ENCODE data around the gene EXOC3L4. TPM values are rescaled to one million over a fixed set of nuclear protein-coding genes. Genes with fewer than 3 reads are reported as not detected.
"Not testable (repeated sequence)": the region's sequence is repeated elsewhere in the genome, so short reads cannot be mapped to it uniquely, and the experiment has no call there.

EXOC3L4 gene
- total and polyA plus RNA-seq, 2 donors (not counting 3 experiments of a cell fraction or from before 2014, with no cell fraction given), result not detected

DNA sequence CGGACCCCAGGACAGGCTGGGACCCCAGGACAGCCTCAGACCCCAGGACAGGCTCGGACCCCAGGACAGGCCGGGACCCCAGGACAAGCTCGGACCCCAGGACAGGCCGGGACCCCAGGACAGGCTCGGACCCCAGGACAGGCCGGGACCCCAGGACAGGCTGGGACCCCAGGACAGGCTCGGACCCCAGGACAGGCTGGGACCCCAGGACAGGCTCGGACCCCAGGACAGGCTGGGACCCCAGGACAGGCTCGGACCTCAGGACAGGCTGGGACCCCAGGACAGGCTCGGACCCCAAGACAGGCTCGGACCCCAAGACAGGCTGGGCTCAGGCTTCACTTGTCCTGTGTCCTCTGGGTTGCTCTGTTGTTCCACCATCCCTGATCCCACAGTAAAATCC, 60.9 kb downstream of the EXOC3L4 start:
- dilution Hi-C loops (cut with MboI; ENCODE audit: extremely low pct_ligation_motif_present, low sequenced_read_pairs); H3K4me2 ChIP-seq (ENCODE audit: insufficient read depth, low read length); POLR2A ChIA-PET; H3K4me1 ChIP-seq (ENCODE audit: control insufficient read depth, extremely low read depth, insufficient read depth, low read length); H3K9ac ChIP-seq (replicated peaks; ENCODE audit: extremely low read depth, insufficient read depth, low read length); DNase-seq (ENCODE audit: low read depth, low spot score); intact Hi-C loops (cut with micrococcal nuclease); H3K9me1 ChIP-seq (replicated peaks; ENCODE audit: control insufficient read depth, extremely low read depth, insufficient read depth, low read length); FAIRE-seq; H3K79me2 ChIP-seq (ENCODE audit: control insufficient read depth, insufficient read depth, low read length); CTCF ChIA-PET; H4K20me1 ChIP-seq (replicated peaks; ENCODE audit: control insufficient read depth, extremely low read depth, insufficient read depth, low read length); H3K36me3 ChIP-seq (ENCODE audit: control insufficient read depth in 2 of 2, extremely low read depth in 1 of 2, insufficient read depth in 2 of 2, low read length in 2 of 2); H2AFZ ChIP-seq (ENCODE audit: low read depth, low read length); BruUV-seq (replicated peaks); H3K4me3 ChIP-seq (replicated peaks in 1 of 3; ENCODE audit: insufficient read depth in 1 of 3, low read depth in 1 of 3, low read length in 3 of 3); H3K27me3 ChIP-seq (ENCODE audit: control insufficient read depth in 2 of 2, insufficient read depth in 2 of 2, low read length in 2 of 2); H3K9me3 ChIP-seq (replicated peaks; ENCODE audit: control insufficient read depth, insufficient read depth, low read length); H3K27ac ChIP-seq (ENCODE audit: insufficient read depth, low read depth, low read length): not testable (repeated sequence)

DNA sequence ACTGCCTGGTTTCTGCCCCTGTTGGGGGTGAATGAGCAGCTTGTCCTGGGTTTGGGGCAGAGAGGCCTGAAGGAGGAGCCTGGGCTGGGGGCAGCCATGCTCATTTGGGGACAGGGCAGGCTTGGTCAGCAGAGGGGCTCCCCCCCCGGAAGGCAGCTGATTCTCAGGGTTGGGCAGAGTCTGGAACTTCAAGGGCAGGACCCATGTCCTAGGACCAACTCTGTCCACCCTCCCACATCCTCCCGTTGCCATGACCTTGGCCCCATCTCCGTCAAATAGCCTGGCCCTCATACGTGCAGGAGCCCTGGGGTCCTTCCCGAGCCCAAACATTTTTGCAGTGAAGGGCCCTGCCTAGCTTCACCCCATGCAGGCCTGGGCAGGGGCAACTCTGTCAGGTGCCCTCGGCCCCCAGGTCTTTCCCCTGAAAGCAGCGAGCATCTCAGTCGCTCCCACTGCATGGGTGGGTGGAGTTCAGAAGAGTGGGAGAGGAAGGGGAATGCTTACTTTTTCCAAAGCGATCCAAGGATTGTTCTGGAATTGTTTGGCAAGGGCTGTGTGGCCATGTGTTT, 61.4 kb downstream of the EXOC3L4 start:
- no peaks in the 10 kb centered on the region for H3K9me1 ChIP-seq (replicated peaks; ENCODE audit: control insufficient read depth, extremely low read depth, insufficient read depth, low read length)
- H3K9ac ChIP-seq (replicated peaks; ENCODE audit: extremely low read depth, insufficient read depth, low read length), result no peak overlapping the region
- TF ChIP-seq POLR2AphosphoS5 (IDR thresholded peaks at IDR 0.05; ENCODE audit: insufficient read depth, low read depth, low read length) (no peak), JUN (IDR thresholded peaks at IDR 0.05; ENCODE audit: borderline replicate concordance, insufficient read depth, insufficient read length, low read depth) (no peak), FOS (IDR thresholded peaks at IDR 0.05; ENCODE audit: borderline replicate concordance, insufficient read depth, low read length) (no peak), MYC (IDR thresholded peaks at IDR 0.05; ENCODE audit: low read depth, low read length) (no peak), EZH2 (IDR thresholded peaks at IDR 0.05; ENCODE audit: borderline replicate concordance, low read depth, low read length, severe bottlenecking) (no peak)
- TF ChIP-seq, protein P1, sequence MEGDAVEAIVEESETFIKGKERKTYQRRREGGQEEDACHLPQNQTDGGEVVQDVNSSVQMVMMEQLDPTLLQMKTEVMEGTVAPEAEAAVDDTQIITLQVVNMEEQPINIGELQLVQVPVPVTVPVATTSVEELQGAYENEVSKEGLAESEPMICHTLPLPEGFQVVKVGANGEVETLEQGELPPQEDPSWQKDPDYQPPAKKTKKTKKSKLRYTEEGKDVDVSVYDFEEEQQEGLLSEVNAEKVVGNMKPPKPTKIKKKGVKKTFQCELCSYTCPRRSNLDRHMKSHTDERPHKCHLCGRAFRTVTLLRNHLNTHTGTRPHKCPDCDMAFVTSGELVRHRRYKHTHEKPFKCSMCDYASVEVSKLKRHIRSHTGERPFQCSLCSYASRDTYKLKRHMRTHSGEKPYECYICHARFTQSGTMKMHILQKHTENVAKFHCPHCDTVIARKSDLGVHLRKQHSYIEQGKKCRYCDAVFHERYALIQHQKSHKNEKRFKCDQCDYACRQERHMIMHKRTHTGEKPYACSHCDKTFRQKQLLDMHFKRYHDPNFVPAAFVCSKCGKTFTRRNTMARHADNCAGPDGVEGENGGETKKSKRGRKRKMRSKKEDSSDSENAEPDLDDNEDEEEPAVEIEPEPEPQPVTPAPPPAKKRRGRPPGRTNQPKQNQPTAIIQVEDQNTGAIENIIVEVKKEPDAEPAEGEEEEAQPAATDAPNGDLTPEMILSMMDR (IDR thresholded peaks at IDR 0.05; ENCODE audit: extremely low read depth in 1 of 2, insufficient read depth in 1 of 2, low read depth in 1 of 2, low read length in 2 of 2), result no peak
- TF ChIP-seq, protein P2, sequence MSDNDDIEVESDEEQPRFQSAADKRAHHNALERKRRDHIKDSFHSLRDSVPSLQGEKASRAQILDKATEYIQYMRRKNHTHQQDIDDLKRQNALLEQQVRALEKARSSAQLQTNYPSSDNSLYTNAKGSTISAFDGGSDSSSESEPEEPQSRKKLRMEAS (IDR thresholded peaks at IDR 0.05; ENCODE audit: insufficient read depth, insufficient read length), result no peak
- no peaks in the 10 kb centered on the region for H3K36me3 ChIP-seq (ENCODE audit: control insufficient read depth in 2 of 2, extremely low read depth in 1 of 2, insufficient read depth in 2 of 2, low read length in 2 of 2)
- no peaks in the 10 kb centered on the region for H3K4me1 ChIP-seq (ENCODE audit: control insufficient read depth, extremely low read depth, insufficient read depth, low read length)
- H3K4me3 ChIP-seq (replicated peaks in 1 of 3; ENCODE audit: insufficient read depth in 1 of 3, low read depth in 1 of 3, low read length in 3 of 3), result no peak overlapping the region
- dilution Hi-C loops (cut with MboI; ENCODE audit: extremely low pct_ligation_motif_present, low sequenced_read_pairs), result no loop called here
- no peak for FAIRE-seq
- H3K27me3 ChIP-seq (ENCODE audit: control insufficient read depth in 2 of 2, insufficient read depth in 2 of 2, low read length in 2 of 2), result peaks cover 0 to 7% of the 10 kb centered on the region in 2 experiments
- H3K9me3 ChIP-seq (replicated peaks; ENCODE audit: control insufficient read depth, insufficient read depth, low read length), result no peaks in the 10 kb centered on the region
- H3K27ac ChIP-seq (ENCODE audit: insufficient read depth, low read depth, low read length), result no peak overlapping the region
- intact Hi-C loops (cut with micrococcal nuclease), result no loop called here
- no TSS peak for BruUV-seq (replicated peaks)
- H4K20me1 ChIP-seq (replicated peaks; ENCODE audit: control insufficient read depth, extremely low read depth, insufficient read depth, low read length), result no peaks in the 10 kb centered on the region
- H3K79me2 ChIP-seq (ENCODE audit: control insufficient read depth, insufficient read depth, low read length), result no peaks in the 10 kb centered on the region
- DNase-seq (ENCODE audit: low read depth, low spot score), result no peak
- H2AFZ ChIP-seq (ENCODE audit: low read depth, low read length), result no peak overlapping the region
- no peak overlapping the region for H3K4me2 ChIP-seq (ENCODE audit: insufficient read depth, low read length)
- ChIA-PET CTCF (no interaction called here), POLR2A (no interaction called here)
